ENCODE measurements around the gene ELMO1.

Gene ELMO1

DNA sequence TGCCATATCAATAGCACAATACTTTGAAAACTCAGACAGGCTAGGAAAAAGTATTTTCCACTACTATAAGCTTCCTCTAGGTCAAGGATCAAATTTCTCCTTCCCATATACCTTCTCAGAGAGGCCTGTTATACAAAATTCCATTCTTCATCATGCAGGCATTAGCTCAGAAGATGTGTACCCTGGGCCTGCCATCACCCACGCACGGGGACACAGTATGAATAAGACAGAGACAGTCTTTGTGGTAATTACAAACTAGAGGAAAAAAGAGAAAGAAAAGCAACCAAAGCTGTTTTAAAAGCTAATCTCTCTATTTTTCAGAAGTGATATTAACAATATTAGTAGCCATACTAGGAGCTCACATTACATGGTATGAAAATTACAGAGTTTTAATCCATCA is 487.6 kb downstream of the ELMO1 start:
- Histone ChIP-seq H3K27ac (no peak overlapping the region), H3K79me2 (no peaks in the 10 kb centered on the region), H3K9ac (no peak overlapping the region), H3K27me3 (ENCODE audit: control insufficient read depth, insufficient read depth, low read length) (no peaks in the 10 kb centered on the region), H3K36me3 (ENCODE audit: control insufficient read depth, insufficient read depth, low read length) (no peaks in the 10 kb centered on the region), H3K4me3 (ENCODE audit: low read depth, low read length) (no peak overlapping the region), H3K9me3 (ENCODE audit: control insufficient read depth, low read length) (no peaks in the 10 kb centered on the region), H3K4me1 (peaks cover 10% of the 10 kb centered on the region), H3K4me2 (ENCODE audit: low read length) (no peak overlapping the region), H2AFZ (no peak overlapping the region)
- TF ChIP-seq, protein P1, sequence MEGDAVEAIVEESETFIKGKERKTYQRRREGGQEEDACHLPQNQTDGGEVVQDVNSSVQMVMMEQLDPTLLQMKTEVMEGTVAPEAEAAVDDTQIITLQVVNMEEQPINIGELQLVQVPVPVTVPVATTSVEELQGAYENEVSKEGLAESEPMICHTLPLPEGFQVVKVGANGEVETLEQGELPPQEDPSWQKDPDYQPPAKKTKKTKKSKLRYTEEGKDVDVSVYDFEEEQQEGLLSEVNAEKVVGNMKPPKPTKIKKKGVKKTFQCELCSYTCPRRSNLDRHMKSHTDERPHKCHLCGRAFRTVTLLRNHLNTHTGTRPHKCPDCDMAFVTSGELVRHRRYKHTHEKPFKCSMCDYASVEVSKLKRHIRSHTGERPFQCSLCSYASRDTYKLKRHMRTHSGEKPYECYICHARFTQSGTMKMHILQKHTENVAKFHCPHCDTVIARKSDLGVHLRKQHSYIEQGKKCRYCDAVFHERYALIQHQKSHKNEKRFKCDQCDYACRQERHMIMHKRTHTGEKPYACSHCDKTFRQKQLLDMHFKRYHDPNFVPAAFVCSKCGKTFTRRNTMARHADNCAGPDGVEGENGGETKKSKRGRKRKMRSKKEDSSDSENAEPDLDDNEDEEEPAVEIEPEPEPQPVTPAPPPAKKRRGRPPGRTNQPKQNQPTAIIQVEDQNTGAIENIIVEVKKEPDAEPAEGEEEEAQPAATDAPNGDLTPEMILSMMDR (IDR thresholded peaks at IDR 0.05): no peak

DNA sequence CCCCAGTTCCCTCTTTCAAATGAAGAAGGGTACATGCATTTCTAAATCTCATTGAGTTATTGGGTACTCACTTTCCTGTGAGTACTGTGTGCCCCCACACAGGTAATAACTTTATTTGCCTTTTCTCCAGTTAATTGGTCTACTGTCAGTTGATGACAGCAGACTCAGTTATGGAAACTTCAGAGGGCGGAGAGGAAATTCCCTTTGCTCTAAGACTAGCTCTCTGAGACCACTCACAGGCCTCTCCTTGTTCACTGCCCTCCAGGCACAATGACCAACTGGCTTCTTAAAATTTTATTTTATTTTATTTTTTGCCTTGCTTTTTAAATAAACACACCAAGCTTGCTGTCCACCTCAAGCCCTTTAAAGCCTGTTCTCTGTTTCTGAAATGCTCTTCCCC is 488.6 kb downstream of the ELMO1 start:
- Histone ChIP-seq H3K79me2 (no peaks in the 10 kb centered on the region), H3K27me3 (ENCODE audit: control insufficient read depth, insufficient read depth, low read length) (no peaks in the 10 kb centered on the region), H3K4me3 (ENCODE audit: low read depth, low read length) (no peak overlapping the region), H3K9me3 (ENCODE audit: control insufficient read depth, low read length) (no peaks in the 10 kb centered on the region), H2AFZ (no peak overlapping the region), H3K4me1 (peaks cover 10% of the 10 kb centered on the region), H3K27ac (no peak overlapping the region), H3K4me2 (ENCODE audit: low read length) (no peak overlapping the region), H3K36me3 (ENCODE audit: control insufficient read depth, insufficient read depth, low read length) (no peaks in the 10 kb centered on the region), H3K9ac (no peak overlapping the region)
- TF ChIP-seq, protein P1 (IDR thresholded peaks at IDR 0.05): no peak

DNA sequence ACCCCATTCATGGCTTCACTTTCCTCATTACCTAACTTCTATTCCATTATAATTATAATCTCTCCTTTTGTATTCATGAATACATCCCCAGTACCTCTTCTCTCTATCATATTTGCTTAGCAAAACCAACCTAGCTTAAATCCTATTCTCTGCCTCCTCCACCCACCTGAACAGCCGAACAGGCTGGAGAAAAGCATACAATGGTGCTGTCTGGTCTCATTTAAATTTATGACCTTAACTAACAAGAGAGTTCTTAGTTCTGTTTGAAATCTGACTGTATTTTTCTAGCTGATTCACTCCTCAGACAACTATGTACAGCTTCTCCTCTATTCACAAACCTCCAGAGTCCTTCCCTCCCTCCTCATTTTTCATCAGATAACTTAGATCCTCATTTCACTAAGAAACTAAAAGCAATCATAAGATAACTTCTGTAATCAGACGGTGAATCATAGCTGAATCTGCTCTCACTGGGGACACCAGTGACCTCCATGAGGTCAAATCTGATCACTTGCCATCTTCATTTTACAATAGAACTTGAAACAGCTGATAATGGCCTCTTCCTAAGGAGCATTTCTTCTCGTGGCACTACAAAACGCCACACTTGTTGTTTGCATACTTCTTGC is 490.4 kb downstream of the ELMO1 start:
- no peak overlapping the region for H2AFZ ChIP-seq
- H3K4me1 ChIP-seq: peaks cover 10% of the 10 kb centered on the region
- no peak overlapping the region for H3K27ac ChIP-seq
- no peak overlapping the region for H3K4me2 ChIP-seq (ENCODE audit: low read length)
- no peak overlapping the region for H3K9ac ChIP-seq
- H3K36me3 ChIP-seq (ENCODE audit: control insufficient read depth, insufficient read depth, low read length): no peaks in the 10 kb centered on the region
- H3K4me3 ChIP-seq (ENCODE audit: low read depth, low read length): no peak overlapping the region
- H3K79me2 ChIP-seq: no peaks in the 10 kb centered on the region
- no peaks in the 10 kb centered on the region for H3K27me3 ChIP-seq (ENCODE audit: control insufficient read depth, insufficient read depth, low read length)
- no peaks in the 10 kb centered on the region for H3K9me3 ChIP-seq (ENCODE audit: control insufficient read depth, low read length)
- TF ChIP-seq, protein P1 (IDR thresholded peaks at IDR 0.05): no peak

DNA sequence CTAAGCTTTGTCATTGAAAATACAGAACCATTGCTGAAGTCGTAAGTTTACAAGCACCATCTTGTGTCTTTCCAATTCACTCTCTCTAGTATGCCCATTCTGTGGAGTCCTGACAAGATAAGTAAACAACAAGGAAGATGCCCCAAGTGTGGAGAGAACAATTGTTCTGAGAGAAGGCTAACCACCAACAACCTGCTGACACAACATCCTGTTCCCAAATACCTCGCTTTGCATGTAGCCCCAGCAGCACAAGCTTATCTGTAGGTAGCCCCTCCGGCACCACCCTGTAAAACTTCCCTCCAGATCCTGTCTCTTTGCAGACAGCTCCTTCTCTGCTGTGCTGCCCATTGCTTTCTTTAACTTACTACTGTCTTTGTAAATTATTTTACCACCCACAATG is 491.0 kb downstream of the ELMO1 start:
- no peaks in the 10 kb centered on the region for H3K79me2 ChIP-seq
- H3K4me1 ChIP-seq: peaks cover 10% of the 10 kb centered on the region
- H3K4me2 ChIP-seq (ENCODE audit: low read length): no peak overlapping the region
- H3K4me3 ChIP-seq (ENCODE audit: low read depth, low read length): no peak overlapping the region
- H3K9me3 ChIP-seq (ENCODE audit: control insufficient read depth, low read length): no peaks in the 10 kb centered on the region
- H3K27ac ChIP-seq: no peak overlapping the region
- H3K36me3 ChIP-seq (ENCODE audit: control insufficient read depth, insufficient read depth, low read length): no peaks in the 10 kb centered on the region
- no peak overlapping the region for H3K9ac ChIP-seq
- H3K27me3 ChIP-seq (ENCODE audit: control insufficient read depth, insufficient read depth, low read length): no peaks in the 10 kb centered on the region
- TF ChIP-seq, protein P1 (IDR thresholded peaks at IDR 0.05): no peak
- no peak overlapping the region for H2AFZ ChIP-seq

DNA sequence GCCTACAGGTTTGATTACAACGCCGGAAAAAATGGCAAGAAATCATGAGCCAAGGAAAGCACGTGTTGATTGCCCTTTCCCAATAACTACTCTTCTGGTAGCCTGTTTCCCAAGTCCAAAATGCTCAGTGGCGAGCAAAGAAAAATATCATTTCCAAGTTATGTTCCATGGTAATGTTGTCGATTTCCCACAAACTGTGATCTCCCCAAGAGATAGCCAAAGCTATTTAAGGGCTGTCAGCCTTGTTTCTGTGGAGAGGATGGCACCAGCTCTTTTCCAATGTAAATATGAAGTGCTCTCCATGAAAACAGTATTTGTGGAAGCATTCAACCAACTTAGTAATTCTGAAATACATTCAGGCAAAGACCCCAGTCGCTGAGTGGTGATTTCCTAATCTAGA is 491.9 kb downstream of the ELMO1 start:
- H3K27me3 ChIP-seq (ENCODE audit: control insufficient read depth, insufficient read depth, low read length): no peaks in the 10 kb centered on the region
- TF ChIP-seq, protein P1 (IDR thresholded peaks at IDR 0.05): no peak
- H2AFZ ChIP-seq: no peak overlapping the region
- peaks cover 10% of the 10 kb centered on the region for H3K4me1 ChIP-seq
- H3K9ac ChIP-seq: no peak overlapping the region
- no peak overlapping the region for H3K4me2 ChIP-seq (ENCODE audit: low read length)
- no peak overlapping the region for H3K4me3 ChIP-seq (ENCODE audit: low read depth, low read length)
- no peak overlapping the region for H3K27ac ChIP-seq
- H3K36me3 ChIP-seq (ENCODE audit: control insufficient read depth, insufficient read depth, low read length): no peaks in the 10 kb centered on the region
- H3K79me2 ChIP-seq: no peaks in the 10 kb centered on the region
- no peaks in the 10 kb centered on the region for H3K9me3 ChIP-seq (ENCODE audit: control insufficient read depth, low read length)
